K562 (cell line): ENCODE data around the gene DDR1. TPM values are rescaled to one million over a fixed set of nuclear protein-coding genes. Genes with fewer than 3 reads are reported as not detected.
A peak's percentile ranks its signal among the peaks of the same experiment; 100 is the strongest.

Experiments used
- AFF1 ChIP-seq, 2 experiments: fragments of 450-650 bp; IDR thresholded peaks; 2 replicates each; pipeline ENCODE4 v1.6.1; 2018; ENCODE audit warnings: mild to moderate bottlenecking in 2 of 2, low read depth in 1 of 2; ENCODE audit not compliant: partially characterized antibody in 2 of 2
- ATF1 ChIP-seq, 2 experiments: fragments of 450-650 bp in 1 of 2; IDR thresholded peaks; 2 replicates each; pipeline ENCODE4 v1.6.1; 2016; ENCODE audit warnings: missing compliant biosample characterization in 1 of 2, missing genetic modification characterization in 1 of 2
- EGR1 ChIP-seq: fragments of 450-650 bp; conservative IDR thresholded peaks from 2 replicates; pipeline ENCODE4 v1.6.1; 2017; ENCODE audit warnings: mild to moderate bottlenecking
- ESRRA ChIP-seq: fragments of 450-650 bp; IDR thresholded peaks from 2 replicates; pipeline ENCODE4 v1.6.1; 2014; ENCODE audit warnings: low read depth, mild to moderate bottlenecking, moderate library complexity, borderline replicate concordance
- GABPA ChIP-seq: fragments of 200-800 bp; sonication (Bioruptor generic); conservative IDR thresholded peaks from 2 replicates; pipeline ENCODE4 v1.6.1; 2016; ENCODE audit warnings: low read depth, missing genetic modification characterization, missing compliant biosample characterization
- GATAD2B ChIP-seq: fragments of 450-650 bp; IDR thresholded peaks from 2 replicates; pipeline ENCODE4 v1.6.1; 2017; ENCODE audit warnings: mild to moderate bottlenecking, borderline replicate concordance
- HINFP ChIP-seq: fragments of 450-650 bp; conservative IDR thresholded peaks from 2 replicates; pipeline ENCODE4 v1.6.1; 2016; ENCODE audit warnings: missing genetic modification characterization, low read depth, mild to moderate bottlenecking, control low read depth, missing compliant biosample characterization
- MECOM ChIP-seq: fragments of 250-450 bp; sonication (Bioruptor Pico); IDR thresholded peaks from 2 replicates; pipeline ENCODE4 v1.8.0; 2022; ENCODE audit warnings: inconsistent platforms
- NR3C1 ChIP-seq: sonication (generic); formaldehyde crosslinking; IDR thresholded peaks from 2 replicates; pipeline ENCODE4 v1.8.1; 2022; ENCODE audit warnings: missing genetic modification reagents
- POLR2H ChIP-seq: IDR thresholded peaks from 2 replicates; pipeline ENCODE4 v1.6.1; 2016; ENCODE audit warnings: missing genetic modification characterization, low read depth, mild to moderate bottlenecking, control low read depth, missing compliant biosample characterization, moderate library complexity
- PTTG1 ChIP-seq: fragments of 450-650 bp; IDR thresholded peaks from 2 replicates; pipeline ENCODE4 v1.6.1; 2016; ENCODE audit warnings: low read depth, mild to moderate bottlenecking, missing genetic modification characterization, missing compliant biosample characterization
- WHSC1 ChIP-seq: IDR thresholded peaks from one replicate; pipeline ENCODE4 v1.6.1; 2012; ENCODE audit warnings: low read length, control low read depth, inconsistent platforms
- ZBTB8A ChIP-seq: fragments of 450-650 bp; IDR thresholded peaks from 2 replicates; pipeline ENCODE4 v1.6.1; 2018; ENCODE audit warnings: mild to moderate bottlenecking, moderate library complexity; ENCODE audit not compliant: partially characterized antibody
- ZFX ChIP-seq: sonication (generic); formaldehyde crosslinking; IDR thresholded peaks from 2 replicates; pipeline ENCODE4 v1.8.0; 2022; ENCODE audit warnings: mild to moderate bottlenecking, missing genetic modification reagents, moderate library complexity
- polyA plus RNA-seq, 8 experiments: library from polyadenylated mRNA; depleted of rRNA in 4 of 8; stranded (reverse) in 5 of 8; unstranded in 3 of 8; fragments of >200 nt; fragmentation: Nextera tagmentation in 2 of 8; fragmentation: Illumina TruSeq in 1 of 8; extraction: Ambion mirVana in 2 of 8; extraction: Trizol in 1 of 8; gene quantifications; 2 replicates each; pipeline versions ENCODE4 v1.2.1 to v1.2.3, GENCODE V29; 2011 to 2014; ENCODE audit warnings: inconsistent platforms in 1 of 8, missing spikeins in 1 of 8
- total RNA-seq, 7 experiments: library from RNA; depleted of rRNA in 6 of 7; stranded (reverse); fragments of >200 nt in 6 of 7; fragmentation: Illumina TruSeq in 2 of 7; extraction: Trizol in 2 of 7; gene quantifications; 2 replicates each; pipeline versions ENCODE4 v1.2.1 to v1.2.3, GENCODE V29; 2011 to 2021; ENCODE audit warnings: low replicate concordance in 1 of 7
- TF ChIP-seq, protein P1 (sequence below): sonication (generic); formaldehyde crosslinking; IDR thresholded peaks from 2 replicates; pipeline ENCODE4 v1.8.1; 2023; ENCODE audit warnings: mild to moderate bottlenecking, missing genetic modification reagents
- TF ChIP-seq, protein P2 (sequence below), 2 experiments: fragments of 450-650 bp in 1 of 2; sonication (generic) in 1 of 2; formaldehyde crosslinking in 1 of 2; IDR thresholded peaks in 1 of 2; conservative IDR thresholded peaks in 1 of 2; 2 replicates each; pipeline versions ENCODE4 v1.6.1 to v1.8.1; 2016 to 2023; ENCODE audit warnings: mild to moderate bottlenecking in 2 of 2, moderate library complexity in 2 of 2, inconsistent platforms in 1 of 2, missing genetic modification reagents in 1 of 2

Gene DDR1
- total and polyA plus RNA-seq, 9 of the 15 experiments (the other 6 are each of a cell fraction or from before 2014, with no cell fraction given): 1.4 to 44.6 (median 12.2) TPM

GRCh38 chr6:30876039-30876730 is 8.1 kb upstream of the DDR1 start (continued):
- TF ChIP-seq ESRRA: peak; percentile 96
- TF ChIP-seq POLR2H (tag): peak; percentile 80; the same call in 1 of the 2 replicates
- no peak for TF ChIP-seq NR3C1 (CRISPR knock-in tag)
- 0 out of 2 replicates have a peak, but pooled peaks have one; percentile 18 for TF ChIP-seq PTTG1 (tag)
- TF ChIP-seq WHSC1: no peak
- TF ChIP-seq, protein P1, sequence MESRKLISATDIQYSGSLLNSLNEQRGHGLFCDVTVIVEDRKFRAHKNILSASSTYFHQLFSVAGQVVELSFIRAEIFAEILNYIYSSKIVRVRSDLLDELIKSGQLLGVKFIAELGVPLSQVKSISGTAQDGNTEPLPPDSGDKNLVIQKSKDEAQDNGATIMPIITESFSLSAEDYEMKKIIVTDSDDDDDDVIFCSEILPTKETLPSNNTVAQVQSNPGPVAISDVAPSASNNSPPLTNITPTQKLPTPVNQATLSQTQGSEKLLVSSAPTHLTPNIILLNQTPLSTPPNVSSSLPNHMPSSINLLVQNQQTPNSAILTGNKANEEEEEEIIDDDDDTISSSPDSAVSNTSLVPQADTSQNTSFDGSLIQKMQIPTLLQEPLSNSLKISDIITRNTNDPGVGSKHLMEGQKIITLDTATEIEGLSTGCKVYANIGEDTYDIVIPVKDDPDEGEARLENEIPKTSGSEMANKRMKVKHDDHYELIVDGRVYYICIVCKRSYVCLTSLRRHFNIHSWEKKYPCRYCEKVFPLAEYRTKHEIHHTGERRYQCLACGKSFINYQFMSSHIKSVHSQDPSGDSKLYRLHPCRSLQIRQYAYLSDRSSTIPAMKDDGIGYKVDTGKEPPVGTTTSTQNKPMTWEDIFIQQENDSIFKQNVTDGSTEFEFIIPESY: 0 out of 2 replicates have a peak, but pooled peaks have one; percentile 10
- TF ChIP-seq GATAD2B: 0 out of 2 replicates have a peak, but pooled peaks have one; percentile 40
- no peak for TF ChIP-seq ZBTB8A
- TF ChIP-seq, protein P2, sequence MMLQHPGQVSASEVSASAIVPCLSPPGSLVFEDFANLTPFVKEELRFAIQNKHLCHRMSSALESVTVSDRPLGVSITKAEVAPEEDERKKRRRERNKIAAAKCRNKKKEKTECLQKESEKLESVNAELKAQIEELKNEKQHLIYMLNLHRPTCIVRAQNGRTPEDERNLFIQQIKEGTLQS (IDR thresholded peaks at IDR 0.05): peak; percentile 65
- TF ChIP-seq, protein P2 (CRISPR knock-in tag; conservative IDR thresholded peaks at IDR 0.05): no peak
- no peak for TF ChIP-seq GABPA (tag)
- 0 out of 2 replicates have a peak, but pooled peaks have one; percentile 9 for TF ChIP-seq HINFP (tag)
- TF ChIP-seq ZFX: peak; percentile 35
- TF ChIP-seq AFF1 (IDR thresholded peaks at IDR 0.05; ENCODE audit: low read depth in 1 of 2, partially characterized antibody in 2 of 2): no peak
- no peak for TF ChIP-seq ATF1 (CRISPR knock-in tag; IDR thresholded peaks at IDR 0.05)
- TF ChIP-seq ATF1 (tag; IDR thresholded peaks at IDR 0.05): no peak
- TF ChIP-seq EGR1: no peak
- TF ChIP-seq MECOM (CRISPR knock-in tag): peak; percentile 28; the same call in 1 of the 2 replicates
